D721Med (cell line): ENCODE data around the gene DAPK1.

Source experiments
- DNase-seq: peaks from one replicate; pipeline ENCODE4 v3.0.0; 2011; ENCODE audit warnings: low spot score; ENCODE audit not compliant: insufficient read length
- FAIRE-seq: peaks from 2 replicates; lab custom pipeline; 2011; peaks lifted over from hg19 to GRCh38; lab: Jason Lieb, UNC
- CTCF ChIP-seq: IDR thresholded peaks from 2 replicates; pipeline ENCODE4 v1.5.1; 2012; ENCODE audit warnings: mild to moderate bottlenecking, control low read depth; ENCODE audit not compliant: insufficient read depth; ENCODE audit errors: missing control alignments

DAPK1 gene

GRCh38 chr9:87708546-87708945 is 210.9 kb downstream of the DAPK1 start:
- TF ChIP-seq CTCF, result no peak
- no peak for DNase-seq
- FAIRE-seq, result no peak

- no peak for FAIRE-seq
- no peak for DNase-seq
- TF ChIP-seq CTCF, result no peak
Measured at GRCh38 chr9:87708986-87709728, 211.5 kb downstream of the DAPK1 start.

- no peak for FAIRE-seq
- no peak for TF ChIP-seq CTCF
Measured at GRCh38 chr9:87710443-87710842, 212.8 kb downstream of the DAPK1 start.

GRCh38 chr9:87711857-87712800 is 214.5 kb downstream of the DAPK1 start:
- FAIRE-seq, result no peak
- DNase-seq, result no peak
- TF ChIP-seq CTCF, result no peak

More at GRCh38 chr9:87710443-87710842, 212.8 kb downstream of the DAPK1 start:
- no peak for DNase-seq

GRCh38 chr9:87712801-87713277 is 215.2 kb downstream of the DAPK1 start:
- no peak for FAIRE-seq
- no peak for DNase-seq
- TF ChIP-seq CTCF, result no peak

- no peak for FAIRE-seq
- no peak for DNase-seq
- no peak for TF ChIP-seq CTCF
Measured at GRCh38 chr9:87713278-87713987, 215.8 kb downstream of the DAPK1 start.
